Astrocyte (in vitro differentiated cells and primary cell): ENCODE data around the gene TTLL8. TPM values are rescaled to one million over a fixed set of nuclear protein-coding genes. Genes with fewer than 3 reads are reported as not detected.

ENCODE experiments used
- DNase-seq: peaks from one replicate; pipeline ENCODE4 v3.0.0-alpha.2; 2010; ENCODE audit warnings: low read depth
- FAIRE-seq: peaks from 2 replicates; lab custom pipeline; 2011; peaks lifted over from hg19 to GRCh38; lab: Jason Lieb, UNC
- H2AFZ ChIP-seq: 2 replicates; pipeline ENCODE4 v1.6.0; 2012; ENCODE audit warnings: low read depth, low read length, inconsistent platforms
- H3K27ac ChIP-seq: 2 replicates; pipeline ENCODE4 v1.5.1; 2011; ENCODE audit warnings: low read depth, low read length, inconsistent platforms
- H3K27me3 ChIP-seq: 2 replicates; pipeline ENCODE4 v1.6.0; 2011; ENCODE audit warnings: low read length, inconsistent platforms; ENCODE audit not compliant: insufficient read depth
- H3K36me3 ChIP-seq: 2 replicates; pipeline ENCODE4 v1.5.1; 2011; ENCODE audit warnings: low read length, inconsistent platforms; ENCODE audit not compliant: insufficient read depth
- H3K4me1 ChIP-seq: 2 replicates; pipeline ENCODE4 v1.5.1; 2011; ENCODE audit warnings: low read length, inconsistent platforms; ENCODE audit not compliant: insufficient read depth
- H3K4me2 ChIP-seq: 2 replicates; pipeline ENCODE4 v1.6.0; 2012; ENCODE audit warnings: low read length, inconsistent platforms
- H3K4me3 ChIP-seq: 2 replicates; pipeline ENCODE4 v1.5.1; 2011; ENCODE audit warnings: low read depth, mild to moderate bottlenecking, low read length, inconsistent platforms; ENCODE audit not compliant: insufficient read depth
- H3K79me2 ChIP-seq: 2 replicates; pipeline ENCODE4 v1.6.0; 2012; ENCODE audit warnings: mild to moderate bottlenecking, low read length, inconsistent platforms; ENCODE audit not compliant: insufficient read depth
- H3K9ac ChIP-seq: 2 replicates; pipeline ENCODE4 v1.6.0; 2012; ENCODE audit warnings: mild to moderate bottlenecking, low read length, inconsistent platforms
- H3K9me3 ChIP-seq: 2 replicates; pipeline ENCODE4 v1.5.1; 2012; ENCODE audit warnings: low read depth, mild to moderate bottlenecking, low read length, inconsistent platforms; ENCODE audit not compliant: insufficient read depth
- H4K20me1 ChIP-seq: 2 replicates; pipeline ENCODE4 v1.6.0; 2012; ENCODE audit warnings: low read length, inconsistent platforms; ENCODE audit not compliant: insufficient read depth
- H3K27ac Mint-ChIP-seq: one replicate; pipeline ENCODE4 v1.8.0; 2021; ENCODE audit warnings: mild to moderate bottlenecking, mixed read lengths; ENCODE audit not compliant: unreplicated experiment
- H3K27me3 Mint-ChIP-seq: one replicate; pipeline ENCODE4 v1.8.0; 2021; ENCODE audit warnings: low read depth, mixed read lengths; ENCODE audit not compliant: unreplicated experiment
- H3K36me3 Mint-ChIP-seq: one replicate; pipeline ENCODE4 v1.8.0; 2021; ENCODE audit warnings: low read depth, mixed read lengths; ENCODE audit not compliant: unreplicated experiment
- H3K4me1 Mint-ChIP-seq: one replicate; pipeline ENCODE4 v1.8.0; 2021; ENCODE audit warnings: low read depth, mixed read lengths; ENCODE audit not compliant: unreplicated experiment
- H3K4me3 Mint-ChIP-seq: one replicate; pipeline ENCODE4 v1.8.0; 2021; ENCODE audit warnings: mild to moderate bottlenecking, moderate library complexity, mixed read lengths; ENCODE audit not compliant: unreplicated experiment
- H3K9me3 Mint-ChIP-seq: one replicate; pipeline ENCODE4 v1.8.0; 2021; ENCODE audit warnings: mild to moderate bottlenecking, mixed read lengths; ENCODE audit not compliant: unreplicated experiment
- CTCF ChIP-seq: IDR thresholded peaks from 2 replicates; pipeline ENCODE4 v1.5.1; 2011; ENCODE audit warnings: low read depth, mild to moderate bottlenecking, inconsistent platforms, low read length, moderate library complexity; ENCODE audit not compliant: insufficient read depth
- EZH2 ChIP-seq: IDR thresholded peaks from 2 replicates; pipeline ENCODE4 v1.6.1; 2012; ENCODE audit warnings: mild to moderate bottlenecking, low read length, inconsistent platforms; ENCODE audit not compliant: insufficient read depth
- total RNA-seq: library from RNA; stranded (reverse); gene quantifications from 2 replicates; pipeline ENCODE4 v1.2.1, GENCODE V29; 2021

Gene TTLL8
- total RNA-seq, 1 donor from 2014 or later: not detected

- Histone ChIP-seq H3K4me1 (no peaks in the 10 kb centered on the region), H3K4me3 (no peak overlapping the region), H3K9ac (no peak overlapping the region), H3K4me2 (no peak overlapping the region), H4K20me1 (no peaks in the 10 kb centered on the region), H2AFZ (no peak overlapping the region), H3K9me3 (peaks cover 14% of the 10 kb centered on the region), H3K36me3 (no peaks in the 10 kb centered on the region), H3K27ac (no peak overlapping the region), H3K27me3 (peaks cover 12% of the 10 kb centered on the region), H3K79me2 (no peaks in the 10 kb centered on the region)
- H3K4me3 Mint-ChIP-seq: no peak overlapping the region
- H3K27ac Mint-ChIP-seq: no peak overlapping the region
- peaks cover 2% of the 10 kb centered on the region for H3K4me1 Mint-ChIP-seq
- TF ChIP-seq EZH2 (no peak), CTCF (no peak)
- no peak for DNase-seq
- FAIRE-seq: no peak
- peaks cover 4% of the 10 kb centered on the region for H3K36me3 Mint-ChIP-seq
- peaks cover 8% of the 10 kb centered on the region for H3K9me3 Mint-ChIP-seq
- peaks cover 39% of the 10 kb centered on the region for H3K27me3 Mint-ChIP-seq
Measured at GRCh38 chr22:50056214-50056972, 1.7 kb downstream of the TTLL8 start.

- no peaks in the 10 kb centered on the region for H3K79me2 ChIP-seq
- H3K9me3 ChIP-seq: peaks cover 14% of the 10 kb centered on the region
- DNase-seq (no peak), FAIRE-seq (no peak)
- H3K4me3 Mint-ChIP-seq: no peak overlapping the region
- TF ChIP-seq CTCF: no peak
- TF ChIP-seq EZH2: no peak
- no peak overlapping the region for H3K4me3 ChIP-seq
- no peaks in the 10 kb centered on the region for H3K36me3 ChIP-seq
- H3K27me3 ChIP-seq: peaks cover 2% of the 10 kb centered on the region
- H3K4me1 ChIP-seq: no peaks in the 10 kb centered on the region
- H3K36me3 Mint-ChIP-seq: peaks cover 4% of the 10 kb centered on the region
- peaks cover 9% of the 10 kb centered on the region for H3K9me3 Mint-ChIP-seq
- H3K4me2 ChIP-seq: no peak overlapping the region
- no peak overlapping the region for H2AFZ ChIP-seq
- H3K27ac Mint-ChIP-seq: no peak overlapping the region
- H4K20me1 ChIP-seq: no peaks in the 10 kb centered on the region
- H3K9ac ChIP-seq: no peak overlapping the region
- no peaks in the 10 kb centered on the region for H3K4me1 Mint-ChIP-seq
- no peak overlapping the region for H3K27ac ChIP-seq
- H3K27me3 Mint-ChIP-seq: peaks cover 28% of the 10 kb centered on the region
Measured at GRCh38 chr22:50053861-50054260, 4.2 kb downstream of the TTLL8 start.

GRCh38 chr22:50051930-50052329 is 6.2 kb downstream of the TTLL8 start:
- no peak overlapping the region for H3K9ac ChIP-seq
- TF ChIP-seq CTCF: no peak
- TF ChIP-seq EZH2: no peak
- no peak overlapping the region for H3K27ac ChIP-seq
- H3K9me3 ChIP-seq: peaks cover 14% of the 10 kb centered on the region
- Mint-ChIP-seq H3K27ac (no peak overlapping the region), H3K4me3 (no peak overlapping the region), H3K27me3 (peaks cover 26% of the 10 kb centered on the region), H3K9me3 (peaks cover 9% of the 10 kb centered on the region), H3K4me1 (no peaks in the 10 kb centered on the region), H3K36me3 (peaks cover 4% of the 10 kb centered on the region)
- no peak overlapping the region for H3K4me3 ChIP-seq
- H3K4me2 ChIP-seq: no peak overlapping the region
- H3K79me2 ChIP-seq: no peaks in the 10 kb centered on the region
- no peak for FAIRE-seq
- H3K4me1 ChIP-seq: no peaks in the 10 kb centered on the region
- peaks cover 3% of the 10 kb centered on the region for H3K27me3 ChIP-seq
- H2AFZ ChIP-seq: no peak overlapping the region
- H3K36me3 ChIP-seq: no peaks in the 10 kb centered on the region
- DNase-seq: no peak
- H4K20me1 ChIP-seq: no peaks in the 10 kb centered on the region
